Embryonic facial prominence (tissue), 1 donor: ENCODE results near the gene DMD.

Source experiments
- DNase-seq: peaks from one replicate; pipeline ENCODE4 v3.0.0-alpha.2; 2016; ENCODE audit errors: extremely low spot score

Gene DMD

GRCh38 chrX:31860686-31861085 is 1350.7 kb downstream of the DMD start:
- DNase-seq = no peak

GRCh38 chrX:31858915-31859314 is 1352.4 kb downstream of the DMD start:
- no peak for DNase-seq

DNA sequence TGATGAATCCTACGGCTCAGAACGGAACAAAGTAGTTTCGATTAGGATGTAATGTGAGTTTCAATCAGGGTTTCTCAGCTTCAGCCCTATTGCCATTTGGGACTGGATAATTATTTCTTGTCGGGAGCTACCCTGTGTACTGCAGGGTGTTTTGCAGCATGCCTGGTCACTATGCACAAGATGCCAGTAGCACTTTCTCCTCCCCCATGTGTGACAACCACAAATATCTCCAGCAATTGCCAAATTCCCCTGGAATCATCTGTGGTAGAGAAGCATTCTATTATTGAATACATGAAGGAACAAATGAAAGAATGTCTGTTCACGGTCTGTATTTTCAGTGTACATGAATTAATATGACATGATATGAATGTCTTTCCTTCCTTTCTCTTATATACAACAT is 1356.6 kb downstream of the DMD start:
- DNase-seq = no peak

- no peak for DNase-seq
Observed at GRCh38 chrX:31851761-31852160, 1359.6 kb downstream of the DMD start.

DNA sequence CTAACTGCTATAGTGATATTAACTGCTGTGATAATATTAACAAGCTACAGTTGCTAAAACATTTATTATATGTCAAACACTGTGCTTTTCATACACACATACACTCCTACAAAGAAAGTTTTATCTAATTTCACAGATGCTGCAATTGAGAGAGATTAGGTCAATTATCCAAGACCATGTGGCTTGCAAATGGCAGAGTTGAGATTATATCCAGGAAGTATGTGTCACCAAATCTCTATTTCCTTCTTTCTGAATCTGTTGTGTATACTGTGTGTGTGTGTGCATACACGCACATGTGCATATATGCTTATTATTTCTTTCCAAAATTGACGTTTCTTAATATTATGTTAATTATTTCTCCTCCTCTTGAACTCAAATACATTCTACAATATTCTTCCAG is 1363.6 kb downstream of the DMD start:
- no peak for DNase-seq

GRCh38 chrX:31845003-31845402 is 1366.3 kb downstream of the DMD start:
- DNase-seq = no peak

GRCh38 chrX:31838617-31839016 is 1372.7 kb downstream of the DMD start:
- no peak for DNase-seq

DNA sequence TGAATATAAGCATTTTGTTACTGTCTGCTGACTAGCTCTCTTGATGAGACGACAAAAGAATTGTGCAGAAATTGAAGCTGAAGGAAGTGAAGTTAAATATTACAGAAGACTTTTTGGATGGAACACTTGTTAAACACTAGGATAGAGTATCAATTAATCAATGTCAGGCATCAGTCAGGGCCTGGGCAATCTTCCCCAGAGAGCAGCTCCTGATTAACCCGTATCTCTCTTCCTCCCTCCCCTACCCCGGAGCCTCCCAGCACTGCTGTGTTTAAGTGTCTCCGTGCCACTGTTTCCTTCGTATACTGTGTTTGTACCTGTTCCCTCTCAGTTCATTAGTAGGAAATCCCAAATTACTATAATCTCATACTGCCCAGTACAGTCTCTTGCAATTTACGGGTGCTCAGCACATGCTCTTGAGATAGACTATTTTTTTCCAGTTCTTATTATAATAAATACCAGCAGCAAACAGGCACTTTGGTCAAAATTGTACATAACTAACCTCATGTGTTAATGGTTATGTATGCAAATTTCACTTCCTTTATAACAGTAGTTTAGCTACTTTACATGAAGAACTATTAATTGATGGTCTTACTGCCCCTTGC is 1373.8 kb downstream of the DMD start:
- DNase-seq = no peak

- DNase-seq = no peak
Observed at GRCh38 chrX:31836479-31836878, 1374.9 kb downstream of the DMD start.

GRCh38 chrX:31832263-31832662 is 1379.1 kb downstream of the DMD start:
- no peak for DNase-seq

DNA sequence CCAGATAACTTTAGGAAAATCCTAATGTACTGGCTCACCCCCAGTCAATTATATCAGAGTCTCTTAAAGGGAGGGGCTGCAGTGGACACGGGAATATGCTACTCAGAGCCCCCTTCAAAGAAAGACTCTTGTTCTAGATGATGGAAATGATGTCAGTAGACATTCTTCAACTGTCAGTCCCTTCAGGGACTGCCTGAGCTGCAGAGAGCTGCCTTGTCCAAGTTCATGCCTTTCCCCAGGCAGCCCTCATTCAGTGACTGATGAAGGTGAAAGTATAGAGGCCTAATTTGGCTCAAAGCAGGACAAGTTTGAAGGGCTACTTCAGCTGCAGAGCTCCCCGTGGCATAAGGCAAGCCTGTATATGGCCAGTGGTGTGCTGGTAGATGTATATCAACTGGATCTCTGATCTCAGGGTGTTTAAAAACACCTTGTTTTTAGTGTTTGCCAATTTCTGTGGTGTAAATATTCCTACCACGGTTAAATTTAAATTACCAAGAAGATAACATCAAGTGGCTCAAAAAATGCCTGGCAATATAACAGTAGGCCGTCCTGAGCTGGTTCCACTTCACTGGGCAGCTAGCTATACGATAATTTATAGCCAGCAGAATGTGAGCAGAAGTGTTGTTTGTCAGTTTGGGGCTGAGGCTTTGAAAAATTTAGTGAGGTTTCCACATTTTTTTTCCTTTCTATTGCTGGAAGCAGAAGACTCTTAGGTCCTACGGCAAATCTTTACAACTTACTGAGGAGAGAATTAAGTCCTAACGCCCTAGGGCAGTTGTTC is 1390.7 kb downstream of the DMD start:
- no peak for DNase-seq

DNA sequence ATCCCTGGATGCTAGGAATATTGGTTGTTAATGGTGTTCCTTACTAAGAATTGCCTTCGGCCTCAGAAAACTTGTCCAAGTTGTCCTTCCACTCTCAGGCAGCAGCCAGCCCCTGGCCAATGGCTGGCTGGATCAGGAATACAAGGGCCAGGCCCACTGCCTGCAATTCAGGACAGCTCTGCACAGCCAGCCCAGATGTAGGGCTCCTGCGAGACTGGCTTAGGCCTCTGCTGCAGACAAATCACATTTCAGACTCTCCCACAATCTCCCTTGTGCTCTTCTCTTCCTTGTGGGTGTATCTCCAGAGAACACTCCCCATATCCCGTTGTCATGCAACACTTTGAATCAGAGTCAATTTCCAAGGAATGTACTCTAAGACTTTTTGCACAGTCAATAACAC is 1391.9 kb downstream of the DMD start:
- no peak for DNase-seq

- no peak for DNase-seq
Observed at GRCh38 chrX:31811106-31811505, 1400.2 kb downstream of the DMD start.

DNA sequence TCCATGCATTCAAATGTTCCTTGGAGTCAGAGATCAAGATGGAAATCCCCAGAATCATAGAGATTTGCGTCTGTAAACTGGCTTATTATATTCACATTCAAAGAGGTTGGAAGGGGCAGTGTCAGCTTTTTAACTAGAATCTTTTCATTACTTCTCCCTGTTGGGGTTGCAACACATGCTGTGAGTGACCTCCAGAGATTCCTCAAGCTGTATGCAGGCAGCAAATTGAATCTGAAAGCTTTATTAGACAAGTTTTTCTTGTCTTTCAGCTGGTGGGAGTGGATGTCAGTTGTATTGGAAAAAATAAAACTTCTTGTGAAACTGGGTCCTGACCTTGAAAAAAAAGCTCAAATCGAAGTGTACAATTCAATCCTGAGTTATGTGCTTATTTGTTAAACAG is 1403.0 kb downstream of the DMD start:
- no peak for DNase-seq

GRCh38 chrX:31807165-31807564 is 1404.2 kb downstream of the DMD start:
- DNase-seq = no peak

GRCh38 chrX:31805781-31806180 is 1405.6 kb downstream of the DMD start:
- no peak for DNase-seq

DNA sequence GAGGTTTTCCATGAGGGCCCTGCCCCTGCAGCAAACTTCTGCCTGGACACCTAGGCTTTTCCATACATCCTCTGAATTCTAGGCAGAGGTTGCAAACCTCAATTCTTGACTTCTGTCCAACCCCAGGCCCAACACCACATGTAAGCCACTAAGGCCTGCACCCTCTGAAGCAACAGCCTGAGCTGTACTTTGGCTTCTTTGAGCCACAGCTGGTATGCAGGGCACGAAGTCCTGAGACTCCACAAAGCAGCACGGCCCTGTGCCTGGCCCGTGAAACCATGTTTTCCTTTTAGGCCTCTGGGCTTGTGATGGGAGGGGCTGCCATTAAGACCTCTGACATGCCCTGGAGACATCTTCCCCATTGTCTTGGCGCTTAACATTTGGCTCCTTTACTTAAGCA is 1411.1 kb downstream of the DMD start:
- DNase-seq = no peak

DNA sequence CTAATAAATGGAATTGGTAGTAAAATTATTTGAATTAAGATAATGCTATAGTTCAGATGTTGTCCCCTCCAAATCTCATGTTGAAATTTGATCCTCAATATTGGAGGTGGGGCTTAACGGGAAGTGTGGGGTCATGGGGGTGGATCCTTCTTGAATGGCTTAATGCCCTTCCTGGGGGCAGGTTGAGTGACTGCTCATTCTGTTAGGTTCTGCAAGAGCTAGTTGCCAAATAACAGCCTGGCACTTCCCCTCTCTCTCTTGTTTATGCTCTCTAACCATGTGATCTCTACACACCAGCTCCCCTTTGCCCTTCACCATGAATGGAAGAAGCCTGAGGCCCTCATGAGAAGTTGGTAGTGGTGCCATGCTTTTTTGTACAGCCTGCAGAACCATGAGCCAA is 1414.7 kb downstream of the DMD start:
- no peak for DNase-seq

GRCh38 chrX:31747411-31747810 is 1463.9 kb downstream of the DMD start:
- DNase-seq = no peak

DNA sequence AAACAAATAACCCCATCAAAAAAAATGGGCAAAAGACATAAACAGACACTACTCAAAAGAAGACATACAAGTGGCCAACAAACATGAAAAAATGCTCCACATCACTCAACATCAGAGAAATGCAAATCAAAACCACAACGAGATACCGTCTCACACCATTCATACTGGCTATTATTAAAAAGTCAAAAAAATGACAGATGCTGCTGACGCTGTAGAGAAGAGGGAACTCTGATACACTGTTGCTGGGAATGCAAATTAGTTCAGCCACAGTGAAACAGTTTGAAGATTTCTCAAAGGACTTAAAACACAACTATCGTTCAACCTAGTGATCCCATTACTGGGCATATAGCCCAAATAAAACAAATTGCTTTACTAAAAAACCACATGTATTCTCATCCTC is 1468.3 kb downstream of the DMD start:
- no peak for DNase-seq

- no peak for DNase-seq
Observed at GRCh38 chrX:31717474-31717873, 1493.9 kb downstream of the DMD start.

GRCh38 chrX:31715675-31716074 is 1495.7 kb downstream of the DMD start:
- no peak for DNase-seq

DNA sequence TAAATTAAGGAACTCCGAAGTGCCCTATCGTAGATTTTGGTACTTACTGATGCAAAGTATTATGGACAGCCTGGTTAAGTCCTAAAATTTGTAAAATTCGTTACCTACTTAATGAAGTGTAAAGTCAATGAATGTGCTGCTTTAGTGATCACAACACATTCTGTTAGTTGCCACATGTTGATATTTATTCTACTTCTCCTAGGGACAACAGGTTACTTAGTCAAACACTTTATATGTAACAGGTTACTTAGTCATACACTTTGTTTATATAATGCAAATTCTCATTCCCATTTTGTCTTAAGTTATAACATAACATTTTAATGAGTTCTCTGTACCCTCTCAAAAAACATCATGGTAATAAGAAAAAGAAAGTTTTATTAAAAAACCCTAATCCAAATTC is 1496.6 kb downstream of the DMD start:
- DNase-seq = no peak

- DNase-seq = no peak
Observed at GRCh38 chrX:31713120-31713519, 1498.2 kb downstream of the DMD start.
